Measurements from ENCODE around the gene GBX1. TPM values are rescaled to one million over a fixed set of nuclear protein-coding genes. Genes with fewer than 3 reads are reported as not detected.

GBX1 gene
- total RNA-seq, 2 experiments from 2014 or later: not detected

- Mint-ChIP-seq H3K27ac (no peak overlapping the region), H3K4me3 (no peak overlapping the region), H3K4me1 (peaks cover 4% of the 10 kb centered on the region), H3K36me3 (no peaks in the 10 kb centered on the region), H3K27me3 (no peaks in the 10 kb centered on the region), H3K9me3 (no peaks in the 10 kb centered on the region)
- DNase-seq: no peak
- POLR2A ChIA-PET: no interaction called here
- no peak for ATAC-seq (ENCODE audit: low read depth)
These were observed 38.8 kb downstream of the GBX1 start for GRCh38 chr7:151128716-151129115.

- POLR2A ChIA-PET: no interaction called here
- ATAC-seq (ENCODE audit: low read depth): no peak
These were observed 39.4 kb downstream of the GBX1 start for GRCh38 chr7:151128144-151128543.

DNA sequence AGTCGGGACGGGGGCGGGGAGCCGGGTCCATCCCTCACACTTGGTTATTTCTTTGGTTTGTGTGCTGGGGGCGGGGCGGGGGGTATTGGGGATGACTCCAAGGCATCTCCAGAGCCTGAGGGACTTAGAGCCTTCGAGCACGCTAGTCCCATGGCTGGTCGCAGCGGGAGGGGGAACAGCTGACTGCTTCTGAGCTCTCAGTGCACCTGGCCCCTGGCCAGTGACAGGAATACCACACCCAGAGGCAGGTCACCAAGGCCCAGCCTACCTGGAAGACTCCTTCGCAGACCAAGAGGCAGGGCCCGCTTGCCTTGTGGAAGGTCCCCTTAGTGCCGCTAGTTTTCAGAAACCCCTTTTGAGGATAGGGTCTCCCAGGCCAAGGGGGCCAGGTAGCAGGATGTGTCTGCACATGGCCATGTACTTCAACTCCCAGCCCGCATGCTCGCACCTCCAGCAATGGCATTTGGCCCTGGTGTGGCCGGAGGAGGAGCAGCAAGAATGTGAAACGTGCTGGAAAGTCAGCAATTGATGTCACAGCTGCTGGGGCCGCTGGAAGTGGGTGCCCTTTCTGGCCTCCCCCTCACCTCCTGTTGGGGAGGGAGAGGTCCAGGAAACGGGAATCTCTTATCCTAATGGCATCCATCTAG lies 40.9 kb downstream of the GBX1 start:
- ATAC-seq (ENCODE audit: low read depth) (no peak), DNase-seq (no peak)
- POLR2A ChIA-PET: no interaction called here
- no peak overlapping the region for H3K27ac Mint-ChIP-seq
- H3K36me3 Mint-ChIP-seq: no peaks in the 10 kb centered on the region
- H3K4me1 Mint-ChIP-seq: peaks cover 4% of the 10 kb centered on the region
- H3K27me3 Mint-ChIP-seq: no peaks in the 10 kb centered on the region
- no peaks in the 10 kb centered on the region for H3K9me3 Mint-ChIP-seq
- no peak overlapping the region for H3K4me3 Mint-ChIP-seq

More at GRCh38 chr7:151128144-151128543, 39.4 kb downstream of the GBX1 start:
- Mint-ChIP-seq H3K27me3 (no peaks in the 10 kb centered on the region), H3K27ac (no peak overlapping the region), H3K36me3 (no peaks in the 10 kb centered on the region), H3K4me3 (no peak overlapping the region), H3K9me3 (no peaks in the 10 kb centered on the region), H3K4me1 (peaks cover 4% of the 10 kb centered on the region)
- no peak for DNase-seq

- Mint-ChIP-seq H3K9me3 (no peaks in the 10 kb centered on the region), H3K4me3 (no peak overlapping the region), H3K27ac (no peak overlapping the region), H3K27me3 (no peaks in the 10 kb centered on the region), H3K4me1 (peaks cover 6% of the 10 kb centered on the region), H3K36me3 (no peaks in the 10 kb centered on the region)
- no peak for DNase-seq
- ATAC-seq (ENCODE audit: low read depth): no peak
- POLR2A ChIA-PET: no interaction called here
These were observed 41.5 kb downstream of the GBX1 start for GRCh38 chr7:151125846-151126481.

GRCh38 chr7:151125470-151125845 lies 42.0 kb downstream of the GBX1 start:
- POLR2A ChIA-PET: no interaction called here
- Mint-ChIP-seq H3K36me3 (no peaks in the 10 kb centered on the region), H3K4me3 (no peak overlapping the region), H3K27me3 (no peaks in the 10 kb centered on the region), H3K27ac (no peak overlapping the region), H3K4me1 (peaks cover 6% of the 10 kb centered on the region), H3K9me3 (no peaks in the 10 kb centered on the region)
- ATAC-seq (ENCODE audit: low read depth): no peak
- DNase-seq: no peak

DNA sequence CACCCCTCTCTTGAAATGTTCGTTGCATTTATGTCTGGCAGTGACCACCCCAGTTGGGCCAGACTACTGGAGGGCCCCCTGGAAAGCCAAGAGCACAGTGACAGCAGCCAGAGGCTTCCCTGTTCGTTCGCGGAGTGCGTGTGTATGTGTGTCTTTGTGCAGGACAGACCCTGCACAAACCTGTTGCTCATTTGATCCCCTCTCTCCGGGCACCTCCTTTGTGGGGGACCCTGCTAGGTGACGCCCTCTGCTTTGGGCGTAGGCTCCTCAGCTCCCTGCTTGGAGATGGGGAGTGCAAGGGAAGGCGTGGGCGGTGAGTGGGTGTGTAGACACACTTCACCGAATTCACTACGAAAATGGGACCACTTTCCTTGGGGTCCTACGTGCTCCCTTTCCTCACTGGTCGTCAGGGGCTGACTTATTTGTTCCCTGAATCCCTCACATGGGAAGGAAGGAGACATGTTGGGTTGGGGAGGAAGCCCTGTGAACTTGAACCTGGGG lies 42.5 kb downstream of the GBX1 start:
- no peak overlapping the region for H3K4me3 Mint-ChIP-seq
- ATAC-seq (ENCODE audit: low read depth) (no peak), DNase-seq (no peak)
- no peaks in the 10 kb centered on the region for H3K36me3 Mint-ChIP-seq
- H3K4me1 Mint-ChIP-seq: peaks cover 2% of the 10 kb centered on the region
- POLR2A ChIA-PET: no interaction called here
- no peak overlapping the region for H3K27ac Mint-ChIP-seq
- no peaks in the 10 kb centered on the region for H3K9me3 Mint-ChIP-seq
- H3K27me3 Mint-ChIP-seq: no peaks in the 10 kb centered on the region

DNA sequence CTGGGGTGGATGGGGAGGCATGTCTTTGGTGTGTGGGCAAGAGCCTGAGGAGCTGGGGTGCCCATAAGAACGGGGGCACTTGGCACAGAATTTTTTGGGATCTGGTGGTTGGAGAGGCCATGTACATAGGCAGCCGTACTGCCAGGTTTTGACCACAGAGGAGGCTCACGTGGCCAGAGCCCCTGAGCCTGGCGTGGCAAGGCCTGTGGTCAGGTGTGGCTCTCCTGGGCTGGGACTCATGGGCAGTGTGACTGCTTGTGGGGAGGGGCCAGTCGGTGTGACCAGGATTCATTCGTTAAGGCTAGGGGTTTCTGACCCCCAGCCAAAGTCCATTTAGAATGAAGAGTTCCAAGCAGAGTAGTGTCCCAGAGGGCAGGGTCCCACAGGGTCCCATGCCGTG lies 43.0 kb downstream of the GBX1 start:
- no peaks in the 10 kb centered on the region for H3K36me3 Mint-ChIP-seq
- no peaks in the 10 kb centered on the region for H3K9me3 Mint-ChIP-seq
- POLR2A ChIA-PET: no interaction called here
- no peak overlapping the region for H3K4me3 Mint-ChIP-seq
- ATAC-seq (ENCODE audit: low read depth) (no peak), DNase-seq (no peak)
- peaks cover 1% of the 10 kb centered on the region for H3K4me1 Mint-ChIP-seq
- H3K27ac Mint-ChIP-seq: no peak overlapping the region
- no peaks in the 10 kb centered on the region for H3K27me3 Mint-ChIP-seq

- Mint-ChIP-seq H3K9me3 (no peaks in the 10 kb centered on the region), H3K4me3 (no peak overlapping the region)
These were observed 43.6 kb downstream of the GBX1 start for GRCh38 chr7:151123822-151124464.

GRCh38 chr7:151123158-151123821 lies 44.2 kb downstream of the GBX1 start:
- ATAC-seq (ENCODE audit: low read depth): no peak
- H3K27me3 Mint-ChIP-seq: no peaks in the 10 kb centered on the region
- H3K27ac Mint-ChIP-seq: no peak overlapping the region
- POLR2A ChIA-PET: no interaction called here
- H3K4me1 Mint-ChIP-seq: peaks cover 1% of the 10 kb centered on the region
- no peaks in the 10 kb centered on the region for H3K9me3 Mint-ChIP-seq
- H3K4me3 Mint-ChIP-seq: no peak overlapping the region
- no peak for DNase-seq
- no peaks in the 10 kb centered on the region for H3K36me3 Mint-ChIP-seq

More at GRCh38 chr7:151123822-151124464, 43.6 kb downstream of the GBX1 start:
- peaks cover 1% of the 10 kb centered on the region for H3K4me1 Mint-ChIP-seq
- no peaks in the 10 kb centered on the region for H3K27me3 Mint-ChIP-seq
- DNase-seq (peak; percentile 82), ATAC-seq (ENCODE audit: low read depth) (peak; percentile 90)
- H3K36me3 Mint-ChIP-seq: no peaks in the 10 kb centered on the region
- H3K27ac Mint-ChIP-seq: no peak overlapping the region
- POLR2A ChIA-PET: no interaction called here

DNA sequence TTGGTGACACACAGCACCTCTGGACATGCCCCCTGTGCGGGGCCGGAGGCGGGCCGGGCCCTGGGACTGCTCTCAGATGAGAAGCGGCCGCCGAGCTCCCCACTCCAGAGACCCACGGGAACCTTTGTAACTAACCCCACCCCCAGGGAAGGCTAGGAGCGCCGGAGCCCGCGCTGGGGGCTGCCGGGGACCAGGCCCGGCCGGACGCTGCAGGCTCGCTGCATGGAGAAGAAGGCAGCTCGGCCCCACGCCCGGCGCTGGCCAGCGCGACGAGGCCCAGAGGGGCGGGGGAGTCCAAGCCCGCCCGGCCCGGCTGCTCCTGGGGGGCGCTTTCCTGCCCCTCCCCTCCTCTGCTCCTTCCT lies 44.7 kb downstream of the GBX1 start:
- H3K36me3 Mint-ChIP-seq: no peaks in the 10 kb centered on the region
- H3K27ac Mint-ChIP-seq: no peak overlapping the region
- H3K4me1 Mint-ChIP-seq: peaks cover 1% of the 10 kb centered on the region
- no peak overlapping the region for H3K4me3 Mint-ChIP-seq
- POLR2A ChIA-PET: no interaction called here
- no peak for DNase-seq
- H3K9me3 Mint-ChIP-seq: no peaks in the 10 kb centered on the region
- ATAC-seq (ENCODE audit: low read depth): no peak
- no peaks in the 10 kb centered on the region for H3K27me3 Mint-ChIP-seq

DNA sequence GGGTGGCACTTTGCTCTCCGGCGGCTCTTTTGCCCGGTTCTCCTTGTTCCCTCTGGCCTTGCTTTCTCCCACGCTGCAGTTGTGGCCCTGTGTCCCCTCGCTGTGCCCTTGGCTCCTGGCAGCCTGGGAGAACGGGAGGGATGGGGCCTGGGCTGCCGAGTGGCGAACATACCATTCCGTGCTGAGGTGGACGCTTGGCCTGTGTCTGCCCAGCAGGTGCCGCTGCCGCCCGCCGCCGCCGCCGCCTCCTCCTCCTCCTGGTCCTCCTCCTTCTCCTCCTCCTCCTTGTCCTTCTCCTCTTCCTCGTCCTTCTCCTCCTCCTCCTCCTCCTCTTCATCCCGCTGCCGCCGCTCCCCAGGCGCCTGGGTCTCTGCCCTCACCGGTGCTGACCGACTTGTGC lies 45.2 kb downstream of the GBX1 start:
- Mint-ChIP-seq H3K4me1 (peaks cover 4% of the 10 kb centered on the region), H3K4me3 (no peak overlapping the region), H3K9me3 (no peaks in the 10 kb centered on the region), H3K36me3 (no peaks in the 10 kb centered on the region), H3K27ac (no peak overlapping the region), H3K27me3 (no peaks in the 10 kb centered on the region)
- DNase-seq: no peak
- POLR2A ChIA-PET: no interaction called here
- ATAC-seq (ENCODE audit: low read depth): no peak

- no peak for ATAC-seq (ENCODE audit: low read depth)
These were observed 45.9 kb downstream of the GBX1 start for GRCh38 chr7:151121380-151122170.

GRCh38 chr7:151120896-151121295 lies 46.6 kb downstream of the GBX1 start:
- Mint-ChIP-seq H3K36me3 (no peaks in the 10 kb centered on the region), H3K4me1 (peaks cover 4% of the 10 kb centered on the region), H3K27me3 (peaks cover 1% of the 10 kb centered on the region), H3K27ac (no peak overlapping the region), H3K4me3 (no peak overlapping the region), H3K9me3 (no peaks in the 10 kb centered on the region)
- no peak for DNase-seq
- POLR2A ChIA-PET: no interaction called here
- no peak for ATAC-seq (ENCODE audit: low read depth)

More at GRCh38 chr7:151121380-151122170, 45.9 kb downstream of the GBX1 start:
- Mint-ChIP-seq H3K4me1 (peaks cover 4% of the 10 kb centered on the region), H3K9me3 (no peaks in the 10 kb centered on the region), H3K27me3 (no peaks in the 10 kb centered on the region), H3K4me3 (no peak overlapping the region), H3K36me3 (no peaks in the 10 kb centered on the region), H3K27ac (no peak overlapping the region)
- no peak for DNase-seq
- POLR2A ChIA-PET: no interaction called here
